Glutamatergic neuron (in vitro differentiated cells): ENCODE results near the gene MTMR10. TPM values are rescaled to one million over a fixed set of nuclear protein-coding genes. Genes with fewer than 3 reads are reported as not detected.

Experiments
- DNase-seq: peaks from one replicate; pipeline ENCODE4 v3.0.0; 2022
- H3K27ac Mint-ChIP-seq: one replicate; pipeline ENCODE4 v1.8.0; 2020; ENCODE audit warnings: mild to moderate bottlenecking, mixed read lengths, inconsistent platforms; ENCODE audit not compliant: unreplicated experiment
- H3K27me3 Mint-ChIP-seq: one replicate; pipeline ENCODE4 v1.8.0; 2020; ENCODE audit warnings: mild to moderate bottlenecking, moderate library complexity, mixed read lengths, inconsistent platforms; ENCODE audit not compliant: unreplicated experiment
- H3K36me3 Mint-ChIP-seq: one replicate; pipeline ENCODE4 v1.8.0; 2020; ENCODE audit warnings: mild to moderate bottlenecking, mixed read lengths, inconsistent platforms; ENCODE audit not compliant: unreplicated experiment
- H3K4me1 Mint-ChIP-seq: one replicate; pipeline ENCODE4 v1.8.0; 2020; ENCODE audit warnings: mild to moderate bottlenecking, low read depth, mixed read lengths, inconsistent platforms; ENCODE audit not compliant: unreplicated experiment
- H3K4me3 Mint-ChIP-seq: one replicate; pipeline ENCODE4 v1.8.0; 2020; ENCODE audit warnings: mild to moderate bottlenecking, mixed read lengths, inconsistent platforms; ENCODE audit not compliant: unreplicated experiment
- H3K9me3 Mint-ChIP-seq: one replicate; pipeline ENCODE4 v1.8.0; 2020; ENCODE audit warnings: mild to moderate bottlenecking, moderate library complexity, mixed read lengths, inconsistent platforms; ENCODE audit not compliant: unreplicated experiment
- CTCF ChIP-seq: fragments of 200-600 bp; sonication (generic); IDR thresholded peaks from one replicate; pipeline ENCODE4 v1.5.0; 2021; ENCODE audit not compliant: partially characterized antibody, unreplicated experiment
- total RNA-seq: library from RNA; stranded (reverse); fragmentation: NEBNext Ultra II Directional; extraction: Animal tissue kit (Norgen Biotek cat#: 25700); gene quantifications from one replicate; pipeline ENCODE4 v1.2.1, GENCODE V29; 2021; ENCODE audit not compliant: unreplicated experiment

MTMR10 gene
- total RNA-seq, 1 donor from 2014 or later, result 17.1 TPM

- no peak overlapping the region for H3K4me3 Mint-ChIP-seq
- H3K27ac Mint-ChIP-seq, result no peak overlapping the region
- H3K4me1 Mint-ChIP-seq, result peaks cover 50% of the 10 kb centered on the region
- H3K36me3 Mint-ChIP-seq, result no peaks in the 10 kb centered on the region
- no peak for DNase-seq
- H3K9me3 Mint-ChIP-seq, result peaks cover 5% of the 10 kb centered on the region
- H3K27me3 Mint-ChIP-seq, result peaks cover 10% of the 10 kb centered on the region
- no peak for TF ChIP-seq CTCF
These were observed 67.1 kb downstream of the MTMR10 start for GRCh38 chr15:30924353-30924752.

- H3K4me3 Mint-ChIP-seq, result peak overlapping the region; percentile 47
- H3K36me3 Mint-ChIP-seq, result no peaks in the 10 kb centered on the region
- peak; percentile 68 for DNase-seq
- H3K9me3 Mint-ChIP-seq, result peaks cover 3% of the 10 kb centered on the region
- peaks cover 43% of the 10 kb centered on the region for H3K4me1 Mint-ChIP-seq
- H3K27me3 Mint-ChIP-seq, result peaks cover 6% of the 10 kb centered on the region
- H3K27ac Mint-ChIP-seq, result peak overlapping the region; percentile 92
- TF ChIP-seq CTCF, result no peak
These were observed 68.0 kb downstream of the MTMR10 start for GRCh38 chr15:30923429-30923828.

- peak overlapping the region; percentile 9 for H3K4me3 Mint-ChIP-seq
- H3K27me3 Mint-ChIP-seq, result peaks cover 2% of the 10 kb centered on the region
- no peaks in the 10 kb centered on the region for H3K36me3 Mint-ChIP-seq
- peaks cover 38% of the 10 kb centered on the region for H3K4me1 Mint-ChIP-seq
- H3K27ac Mint-ChIP-seq, result peak overlapping the region; percentile 92
- no peak for TF ChIP-seq CTCF
- DNase-seq, result peak; percentile 38
- H3K9me3 Mint-ChIP-seq, result peaks cover 1% of the 10 kb centered on the region
These were observed 68.7 kb downstream of the MTMR10 start for GRCh38 chr15:30922480-30923311.

- no peak overlapping the region for H3K4me3 Mint-ChIP-seq
- no peak for TF ChIP-seq CTCF
- peak overlapping the region; percentile 92 for H3K27ac Mint-ChIP-seq
- H3K4me1 Mint-ChIP-seq, result peaks cover 36% of the 10 kb centered on the region
- H3K27me3 Mint-ChIP-seq, result peaks cover 2% of the 10 kb centered on the region
- H3K9me3 Mint-ChIP-seq, result peaks cover 1% of the 10 kb centered on the region
- no peak for DNase-seq
- H3K36me3 Mint-ChIP-seq, result no peaks in the 10 kb centered on the region
These were observed 69.5 kb downstream of the MTMR10 start for GRCh38 chr15:30921781-30922479.

- H3K4me1 Mint-ChIP-seq, result peaks cover 28% of the 10 kb centered on the region
- H3K27ac Mint-ChIP-seq, result no peak overlapping the region
- H3K9me3 Mint-ChIP-seq, result no peaks in the 10 kb centered on the region
- no peaks in the 10 kb centered on the region for H3K36me3 Mint-ChIP-seq
- no peak for DNase-seq
- TF ChIP-seq CTCF, result no peak
- H3K27me3 Mint-ChIP-seq, result peaks cover 2% of the 10 kb centered on the region
- no peak overlapping the region for H3K4me3 Mint-ChIP-seq
These were observed 70.3 kb downstream of the MTMR10 start for GRCh38 chr15:30921106-30921505.
